HG02981 (cell line): ENCODE measurements around the gene DNAH14.
"Not testable (repeated sequence)": the region's sequence is repeated elsewhere in the genome, so short reads cannot be mapped to it uniquely, and the experiment has no call there.

Source experiments
- ATAC-seq: cut with Tn5 transposase; IDR thresholded peaks from one replicate; pipeline ENCODE4 v1.9.1; 2021; ENCODE audit warnings: mild to moderate bottlenecking, moderate library complexity; ENCODE audit not compliant: unreplicated experiment

DNAH14 gene

GRCh38 chr1:225242611-225243010 is 313.1 kb downstream of the DNAH14 start:
- no peak for ATAC-seq

- ATAC-seq: peak; percentile 99
Observed at GRCh38 chr1:225250432-225250831, 321.0 kb downstream of the DNAH14 start.

GRCh38 chr1:225253173-225253572 is 323.7 kb downstream of the DNAH14 start:
- no peak for ATAC-seq

DNA sequence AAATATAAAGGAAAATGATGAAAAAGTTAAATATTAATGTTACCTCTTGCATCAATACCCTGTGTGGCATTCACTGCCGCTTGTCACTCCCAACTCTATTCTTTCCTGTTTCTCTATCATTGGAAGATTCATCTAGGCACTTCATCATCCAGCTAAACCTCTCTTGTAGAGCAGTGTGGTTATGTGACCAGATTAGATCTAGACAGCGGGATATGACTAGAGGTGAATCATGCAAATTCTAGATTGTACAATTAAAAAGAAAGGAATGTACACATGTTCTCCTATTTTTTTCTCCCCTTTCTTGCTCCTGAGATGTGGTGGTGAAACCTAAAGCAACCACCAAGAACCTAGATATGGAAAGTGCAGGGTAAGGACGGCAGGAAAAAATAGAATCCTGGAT is 324.3 kb downstream of the DNAH14 start:
- no peak for ATAC-seq

- no peak for ATAC-seq
Observed at GRCh38 chr1:225254676-225255075, 325.2 kb downstream of the DNAH14 start.

GRCh38 chr1:225257081-225257480 is 327.6 kb downstream of the DNAH14 start:
- no peak for ATAC-seq

- ATAC-seq: no peak
Observed at GRCh38 chr1:225258811-225259210, 329.3 kb downstream of the DNAH14 start.

GRCh38 chr1:225259542-225259941 is 330.1 kb downstream of the DNAH14 start:
- no peak for ATAC-seq

GRCh38 chr1:225260319-225260718 is 330.8 kb downstream of the DNAH14 start:
- no peak for ATAC-seq

- no peak for ATAC-seq
Observed at GRCh38 chr1:225277445-225277844, 348.0 kb downstream of the DNAH14 start.

GRCh38 chr1:225280563-225280962 is 351.1 kb downstream of the DNAH14 start:
- no peak for ATAC-seq

- no peak for ATAC-seq
Observed at GRCh38 chr1:225290244-225290643, 360.8 kb downstream of the DNAH14 start.

GRCh38 chr1:225299624-225300023 is 370.1 kb downstream of the DNAH14 start:
- no peak for ATAC-seq

GRCh38 chr1:225300381-225300780 is 370.9 kb downstream of the DNAH14 start:
- no peak for ATAC-seq

DNA sequence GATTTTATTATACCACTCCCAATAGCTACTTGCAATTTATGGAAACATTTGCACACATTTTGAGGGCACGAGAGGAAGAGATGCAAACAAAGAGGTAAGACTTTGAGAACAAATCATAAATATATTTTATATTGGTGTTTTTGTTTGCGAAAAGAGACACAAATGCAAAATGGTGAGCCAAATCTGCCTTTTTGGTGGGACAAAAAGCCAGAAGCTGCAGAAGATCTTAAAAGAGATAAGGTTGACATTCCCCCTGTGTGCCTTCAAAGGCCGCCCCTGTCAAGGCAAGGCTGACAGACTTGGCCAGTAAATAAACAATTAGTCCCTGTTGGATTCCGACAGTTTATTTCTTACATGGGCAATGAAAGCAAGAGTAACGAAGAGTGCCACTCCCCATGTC is 375.5 kb downstream of the DNAH14 start:
- ATAC-seq: no peak

DNA sequence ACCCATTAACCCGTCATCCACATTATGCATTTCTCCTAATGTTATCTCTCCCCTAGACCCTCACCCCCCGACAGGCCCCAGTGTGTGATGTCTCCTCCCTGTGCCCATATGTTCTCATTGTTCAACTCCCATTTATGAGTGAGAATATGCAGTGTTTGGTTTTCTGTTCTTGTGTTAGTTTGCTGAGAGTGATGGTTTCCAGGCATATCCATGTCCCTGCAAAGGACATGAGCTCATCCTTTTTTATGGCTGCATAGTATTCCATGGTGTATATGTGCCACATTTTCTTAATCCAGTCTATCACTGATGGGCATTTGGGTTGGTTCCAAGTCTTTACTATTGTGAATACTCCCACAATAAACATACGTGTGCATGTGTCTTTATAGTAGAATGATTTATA is 381.1 kb downstream of the DNAH14 start:
- not testable (repeated sequence) for ATAC-seq

- ATAC-seq: peak; percentile 90
Observed at GRCh38 chr1:225318706-225319575, 389.5 kb downstream of the DNAH14 start.

- ATAC-seq: no peak
Observed at GRCh38 chr1:225319871-225320270, 390.4 kb downstream of the DNAH14 start.

- no peak for ATAC-seq
Observed at GRCh38 chr1:225321784-225322183, 392.3 kb downstream of the DNAH14 start.

DNA sequence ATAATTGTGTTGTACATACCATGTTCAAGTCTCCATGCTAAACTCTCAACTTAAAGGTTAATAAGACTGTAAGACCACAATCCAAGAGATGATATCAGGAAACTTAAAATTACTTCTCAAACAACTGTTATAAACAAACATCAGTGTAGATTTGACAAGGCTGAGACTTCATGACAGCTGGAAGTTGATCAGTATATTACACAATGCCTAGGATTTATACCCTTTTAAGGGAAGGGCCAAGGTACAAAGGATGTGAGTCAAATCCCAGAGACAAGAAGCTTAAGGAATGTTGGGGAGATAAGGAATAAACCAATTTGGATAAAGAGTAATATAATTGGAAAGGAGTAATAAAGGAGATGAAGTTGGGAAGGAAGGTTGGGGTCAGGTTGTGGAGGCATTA is 399.6 kb downstream of the DNAH14 start:
- ATAC-seq: no peak

GRCh38 chr1:225329996-225330395 is 400.5 kb downstream of the DNAH14 start:
- not testable (repeated sequence) for ATAC-seq

GRCh38 chr1:225332686-225333085 is 403.2 kb downstream of the DNAH14 start:
- ATAC-seq: no peak
